ENCODE measurements around the gene CCDC60. TPM values are rescaled to one million over a fixed set of nuclear protein-coding genes. Genes with fewer than 3 reads are reported as not detected.

The CCDC60 gene
- total RNA-seq, 1 experiment from 2014 or later = not detected

- Mint-ChIP-seq H3K9me3 (ENCODE audit: low read depth, unreplicated experiment) (peaks cover 3% of the 10 kb centered on the region), H3K36me3 (ENCODE audit: insufficient read depth, unreplicated experiment) (no peaks in the 10 kb centered on the region), H3K27ac (ENCODE audit: unreplicated experiment) (no peak overlapping the region), H3K4me1 (ENCODE audit: low read depth, unreplicated experiment) (no peaks in the 10 kb centered on the region), H3K4me3 (ENCODE audit: low read depth, unreplicated experiment) (no peak overlapping the region), H3K27me3 (ENCODE audit: unreplicated experiment) (peaks cover 52% of the 10 kb centered on the region)
- DNase-seq = no peak
- TF ChIP-seq CTCF (IDR thresholded peaks at IDR 0.05; ENCODE audit: unreplicated experiment) = no peak
- CTCF ChIA-PET = interaction anchor here (0.6 kb wide), 1 partner anchor 419 kb away, joined by 3 read pairs; no protein-coding TSS in a partner anchor
- intact Hi-C loops (cut with micrococcal nuclease; ENCODE audit: unreplicated experiment) = no loop called here
- no TSS peak for BruUV-seq (replicated peaks)
Measured at GRCh38 chr12:119369907-119370546, 35.5 kb downstream of the CCDC60 start.

- peaks cover 3% of the 10 kb centered on the region for H3K9me3 Mint-ChIP-seq (ENCODE audit: low read depth, unreplicated experiment)
- BruUV-seq (replicated peaks) = no TSS peak
- CTCF ChIA-PET = no interaction called here
- no peak overlapping the region for H3K27ac Mint-ChIP-seq (ENCODE audit: unreplicated experiment)
- peaks cover 39% of the 10 kb centered on the region for H3K27me3 Mint-ChIP-seq (ENCODE audit: unreplicated experiment)
- H3K36me3 Mint-ChIP-seq (ENCODE audit: insufficient read depth, unreplicated experiment) = no peaks in the 10 kb centered on the region
- no peak for DNase-seq
- H3K4me1 Mint-ChIP-seq (ENCODE audit: low read depth, unreplicated experiment) = no peaks in the 10 kb centered on the region
- no peak overlapping the region for H3K4me3 Mint-ChIP-seq (ENCODE audit: low read depth, unreplicated experiment)
- intact Hi-C loops (cut with micrococcal nuclease; ENCODE audit: unreplicated experiment) = no loop called here
- no peak for TF ChIP-seq CTCF (IDR thresholded peaks at IDR 0.05; ENCODE audit: unreplicated experiment)
Measured at GRCh38 chr12:119372540-119372939, 38.0 kb downstream of the CCDC60 start.

GRCh38 chr12:119373001-119373400 lies 38.5 kb downstream of the CCDC60 start:
- Mint-ChIP-seq H3K36me3 (ENCODE audit: insufficient read depth, unreplicated experiment) (no peaks in the 10 kb centered on the region), H3K9me3 (ENCODE audit: low read depth, unreplicated experiment) (peaks cover 3% of the 10 kb centered on the region), H3K27me3 (ENCODE audit: unreplicated experiment) (peaks cover 39% of the 10 kb centered on the region), H3K4me1 (ENCODE audit: low read depth, unreplicated experiment) (no peaks in the 10 kb centered on the region), H3K27ac (ENCODE audit: unreplicated experiment) (no peak overlapping the region), H3K4me3 (ENCODE audit: low read depth, unreplicated experiment) (no peak overlapping the region)
- TF ChIP-seq CTCF (IDR thresholded peaks at IDR 0.05; ENCODE audit: unreplicated experiment) = no peak
- DNase-seq = no peak
- intact Hi-C loops (cut with micrococcal nuclease; ENCODE audit: unreplicated experiment) = no loop called here
- BruUV-seq (replicated peaks) = no TSS peak
- CTCF ChIA-PET = no interaction called here

- H3K27ac Mint-ChIP-seq (ENCODE audit: unreplicated experiment) = no peak overlapping the region
- TF ChIP-seq CTCF (IDR thresholded peaks at IDR 0.05; ENCODE audit: unreplicated experiment) = no peak
- no peak overlapping the region for H3K4me3 Mint-ChIP-seq (ENCODE audit: low read depth, unreplicated experiment)
- BruUV-seq (replicated peaks) = no TSS peak
- DNase-seq = no peak
- peaks cover 35% of the 10 kb centered on the region for H3K27me3 Mint-ChIP-seq (ENCODE audit: unreplicated experiment)
- no peaks in the 10 kb centered on the region for H3K9me3 Mint-ChIP-seq (ENCODE audit: low read depth, unreplicated experiment)
- CTCF ChIA-PET = no interaction called here
- intact Hi-C loops (cut with micrococcal nuclease; ENCODE audit: unreplicated experiment) = no loop called here
- H3K36me3 Mint-ChIP-seq (ENCODE audit: insufficient read depth, unreplicated experiment) = no peaks in the 10 kb centered on the region
- H3K4me1 Mint-ChIP-seq (ENCODE audit: low read depth, unreplicated experiment) = no peaks in the 10 kb centered on the region
Measured at GRCh38 chr12:119373666-119374065, 39.1 kb downstream of the CCDC60 start.

Data from Calu3 (cell line).